Measurements from ENCODE around the gene ITGAD. TPM values are rescaled to one million over a fixed set of nuclear protein-coding genes. Genes with fewer than 3 reads are reported as not detected.

ITGAD gene
- total RNA-seq, 2 experiments from 2014 or later = not detected

- Mint-ChIP-seq H3K27me3 (no peaks in the 10 kb centered on the region), H3K4me3 (no peak overlapping the region), H3K4me1 (peaks cover 32% of the 10 kb centered on the region), H3K27ac (no peak overlapping the region), H3K9me3 (no peaks in the 10 kb centered on the region), H3K36me3 (ENCODE audit: low read depth) (peaks cover 8% of the 10 kb centered on the region)
- ChIA-PET CTCF (interaction anchor here (1.0 to 1.8 kb wide), 3 partner anchors 9 to 22 kb away, joined by 3 to 5 read pairs (median 5); partner anchors contain the start of gene ZNF843), POLR2A (interaction anchor here (0.7 kb wide), 1 partner anchor 312 kb away, joined by 3 read pairs; no protein-coding TSS in a partner anchor)
- no peak for DNase-seq
These were observed 58.7 kb downstream of the ITGAD start for GRCh38 chr16:31451681-31452351.

DNA sequence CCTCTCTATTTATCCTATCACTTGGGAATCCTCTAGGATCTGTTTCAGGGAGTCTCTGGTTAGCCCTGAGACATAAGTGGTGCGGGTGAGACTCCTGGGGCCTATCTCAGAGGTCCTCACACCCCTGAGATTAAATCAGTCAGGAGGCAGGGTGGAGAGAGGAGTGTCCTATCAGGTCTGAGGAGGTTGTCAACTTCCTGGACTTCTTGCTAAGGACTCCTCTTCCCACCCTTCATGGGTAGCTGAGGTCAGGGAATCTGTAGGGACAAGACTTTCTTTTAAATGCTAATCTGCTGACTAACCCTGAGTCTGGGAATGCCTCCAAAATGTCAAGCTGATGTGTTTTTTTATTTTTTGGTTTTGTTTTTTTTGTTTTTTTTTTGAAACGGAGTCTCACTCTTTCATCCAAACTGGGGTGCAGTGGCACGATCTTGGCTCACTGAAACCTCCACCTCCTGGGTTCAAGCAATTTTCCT is 59.5 kb downstream of the ITGAD start:
- Mint-ChIP-seq H3K36me3 (ENCODE audit: low read depth) (peaks cover 8% of the 10 kb centered on the region), H3K4me1 (peaks cover 40% of the 10 kb centered on the region), H3K4me3 (no peak overlapping the region), H3K27me3 (no peaks in the 10 kb centered on the region), H3K9me3 (no peaks in the 10 kb centered on the region), H3K27ac (no peak overlapping the region)
- DNase-seq = no peak
- ChIA-PET CTCF (interaction anchor here (1.9 kb wide), 1 partner anchor 9 kb away, joined by 12 read pairs; no protein-coding TSS in a partner anchor), POLR2A (interaction anchor here (0.6 kb wide), 1 partner anchor 32 kb away, joined by 4 read pairs; no protein-coding TSS in a partner anchor)

- Mint-ChIP-seq H3K27ac (no peak overlapping the region), H3K4me1 (peaks cover 46% of the 10 kb centered on the region), H3K4me3 (no peak overlapping the region), H3K36me3 (ENCODE audit: low read depth) (peaks cover 15% of the 10 kb centered on the region), H3K27me3 (no peaks in the 10 kb centered on the region), H3K9me3 (no peaks in the 10 kb centered on the region)
- ChIA-PET POLR2A (no interaction called here), CTCF (interaction anchor here (1.9 kb wide), 1 partner anchor 10 kb away, joined by 12 read pairs; no protein-coding TSS in a partner anchor)
- DNase-seq = no peak
These were observed 60.4 kb downstream of the ITGAD start for GRCh38 chr16:31453255-31454204.

DNA sequence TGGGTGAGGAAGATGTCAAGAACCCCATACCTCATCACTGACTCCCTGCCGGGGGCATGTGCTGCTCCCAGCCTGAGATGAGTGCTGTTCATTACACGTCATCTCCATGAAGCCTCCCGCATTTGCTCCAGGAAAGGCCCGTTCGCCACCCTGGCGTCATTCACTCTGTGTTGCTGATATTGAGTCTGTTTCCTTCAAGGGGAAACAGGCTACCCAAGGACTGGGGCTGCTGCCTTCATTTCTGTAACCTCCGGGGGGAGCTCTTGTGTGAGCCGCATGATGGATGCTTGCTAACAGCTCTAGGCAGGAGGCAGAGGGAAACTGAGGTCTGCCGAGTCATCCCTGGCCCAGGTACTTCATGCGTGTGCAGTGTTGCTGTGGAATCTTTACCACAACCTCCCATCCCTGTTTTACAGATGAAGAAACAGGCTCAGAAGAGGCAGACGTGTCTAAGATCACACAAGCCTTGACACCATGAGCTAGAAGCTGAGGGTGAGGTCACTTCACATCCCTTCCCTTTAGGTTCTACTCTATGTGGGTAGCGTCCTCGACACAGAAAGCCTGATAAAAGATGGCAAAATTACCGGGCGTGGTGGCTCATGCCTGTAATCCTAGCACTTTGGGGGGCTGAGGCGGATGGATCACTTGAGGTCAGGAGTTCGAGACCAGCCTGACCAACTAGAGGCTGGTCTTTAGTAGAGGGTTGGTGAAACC is 62.6 kb downstream of the ITGAD start:
- peak overlapping the region; percentile 7 for H3K4me3 Mint-ChIP-seq
- ChIA-PET CTCF (interaction anchor here (0.7 to 1.8 kb wide), 9 partner anchors 11 to 314 kb away, joined by 3 to 7 read pairs (median 4); no protein-coding TSS in a partner anchor), POLR2A (no interaction called here)
- H3K9me3 Mint-ChIP-seq = no peaks in the 10 kb centered on the region
- peak; percentile 29 for DNase-seq
- peaks cover 15% of the 10 kb centered on the region for H3K36me3 Mint-ChIP-seq (ENCODE audit: low read depth)
- H3K27me3 Mint-ChIP-seq = no peaks in the 10 kb centered on the region
- peaks cover 53% of the 10 kb centered on the region for H3K4me1 Mint-ChIP-seq
- peak overlapping the region; percentile 62 for H3K27ac Mint-ChIP-seq

DNA sequence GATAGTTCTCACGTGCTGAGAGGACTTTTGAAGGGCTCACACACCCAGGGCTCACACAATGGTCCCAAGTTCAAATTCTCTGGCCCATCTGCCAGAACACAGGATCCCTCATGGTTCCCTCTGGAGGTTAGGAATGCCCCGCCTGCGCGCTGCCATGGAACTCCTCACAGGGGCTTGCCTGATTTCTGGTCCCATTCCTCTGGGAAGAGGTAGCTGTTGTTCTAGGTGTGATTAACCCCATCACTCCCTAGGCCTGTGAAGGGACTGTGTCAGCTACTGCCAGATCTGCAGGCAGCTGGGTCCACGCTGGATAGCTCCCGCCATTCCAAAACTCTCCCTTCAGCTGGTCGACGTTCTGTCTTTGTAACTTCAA is 63.8 kb downstream of the ITGAD start:
- Mint-ChIP-seq H3K4me1 (peaks cover 51% of the 10 kb centered on the region), H3K9me3 (no peaks in the 10 kb centered on the region), H3K4me3 (peak overlapping the region; percentile 10), H3K27me3 (no peaks in the 10 kb centered on the region), H3K27ac (peak overlapping the region; percentile 5), H3K36me3 (ENCODE audit: low read depth) (peaks cover 15% of the 10 kb centered on the region)
- ChIA-PET POLR2A (no interaction called here), CTCF (interaction anchor here (0.8 to 6.3 kb wide), 6 partner anchors 14 to 417 kb away, joined by 3 to 33 read pairs (median 6); partner anchors contain the start of genes ZNF267 and ZNF843)
- DNase-seq = no peak

DNA sequence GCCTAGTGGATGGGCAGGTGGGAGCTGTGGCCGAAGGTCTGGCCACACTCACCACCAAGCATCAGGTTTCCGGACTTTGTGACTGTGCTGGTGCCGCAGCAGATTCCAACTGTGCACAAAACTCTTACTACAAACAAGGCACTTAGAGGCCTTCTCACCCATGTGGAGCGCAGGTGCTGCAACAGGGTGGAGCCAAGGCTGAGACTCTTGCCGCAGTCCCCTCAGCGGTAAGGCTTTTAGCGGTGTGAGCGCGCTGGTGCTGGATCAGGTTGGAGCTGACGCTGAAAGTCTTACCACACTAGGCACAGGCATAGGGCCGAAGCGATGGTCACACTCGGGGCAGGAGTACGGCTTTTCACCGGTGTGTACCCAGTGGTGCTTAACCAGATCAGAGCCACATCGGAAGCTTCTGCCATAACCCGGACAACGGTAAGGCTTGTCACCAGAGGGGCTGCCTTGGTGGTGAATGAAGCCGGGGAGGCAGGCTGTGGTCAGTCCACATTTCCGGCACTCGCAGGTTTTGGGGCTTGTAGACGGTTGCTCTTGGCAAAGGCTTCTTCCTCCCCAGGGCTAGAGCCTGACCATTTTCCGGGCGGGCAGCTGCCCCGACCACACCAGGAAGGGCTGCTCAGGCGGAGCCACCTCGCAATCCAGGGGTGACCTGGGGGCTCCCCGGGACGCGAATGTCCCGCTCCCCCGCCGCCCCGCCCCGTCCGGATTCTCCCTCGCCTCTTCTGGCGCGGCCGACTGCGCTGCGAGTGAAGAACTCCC is 65.1 kb downstream of the ITGAD start:
- ChIA-PET POLR2A (no interaction called here), CTCF (interaction anchor here (0.6 to 6.3 kb wide), 17 partner anchors 10 to 416 kb away, joined by 3 to 33 read pairs (median 4); partner anchors contain the start of genes ZNF267 and ZNF843)
- Mint-ChIP-seq H3K9me3 (no peaks in the 10 kb centered on the region), H3K27me3 (no peaks in the 10 kb centered on the region), H3K27ac (peak overlapping the region; percentile 98), H3K4me3 (peak overlapping the region; percentile 92), H3K36me3 (ENCODE audit: low read depth) (peaks cover 20% of the 10 kb centered on the region), H3K4me1 (peaks cover 49% of the 10 kb centered on the region)
- peak; percentile 71 for DNase-seq

- Mint-ChIP-seq H3K36me3 (ENCODE audit: low read depth) (peaks cover 20% of the 10 kb centered on the region), H3K9me3 (no peaks in the 10 kb centered on the region), H3K27me3 (no peaks in the 10 kb centered on the region), H3K27ac (peak within 1 kb of the TSS; percentile 98), H3K4me1 (peaks cover 48% of the 10 kb centered on the region), H3K4me3 (peak within 1 kb of the TSS; percentile 92)
- ChIA-PET POLR2A (no interaction called here), CTCF (interaction anchor here (0.6 to 6.3 kb wide), 23 partner anchors 8 to 434 kb away, joined by 3 to 33 read pairs (median 4); partner anchors contain the start of genes TGFB1I1 and ZNF843)
- peak; percentile 98 for DNase-seq
These were observed 65.9 kb downstream of the ITGAD start, which contains the start of gene ARMC5 for GRCh38 chr16:31458844-31459686. ARMC5 (plus strand) TSS chr16:31459501; CDS start chr16:31459525, 24 bp downstream.

DNA sequence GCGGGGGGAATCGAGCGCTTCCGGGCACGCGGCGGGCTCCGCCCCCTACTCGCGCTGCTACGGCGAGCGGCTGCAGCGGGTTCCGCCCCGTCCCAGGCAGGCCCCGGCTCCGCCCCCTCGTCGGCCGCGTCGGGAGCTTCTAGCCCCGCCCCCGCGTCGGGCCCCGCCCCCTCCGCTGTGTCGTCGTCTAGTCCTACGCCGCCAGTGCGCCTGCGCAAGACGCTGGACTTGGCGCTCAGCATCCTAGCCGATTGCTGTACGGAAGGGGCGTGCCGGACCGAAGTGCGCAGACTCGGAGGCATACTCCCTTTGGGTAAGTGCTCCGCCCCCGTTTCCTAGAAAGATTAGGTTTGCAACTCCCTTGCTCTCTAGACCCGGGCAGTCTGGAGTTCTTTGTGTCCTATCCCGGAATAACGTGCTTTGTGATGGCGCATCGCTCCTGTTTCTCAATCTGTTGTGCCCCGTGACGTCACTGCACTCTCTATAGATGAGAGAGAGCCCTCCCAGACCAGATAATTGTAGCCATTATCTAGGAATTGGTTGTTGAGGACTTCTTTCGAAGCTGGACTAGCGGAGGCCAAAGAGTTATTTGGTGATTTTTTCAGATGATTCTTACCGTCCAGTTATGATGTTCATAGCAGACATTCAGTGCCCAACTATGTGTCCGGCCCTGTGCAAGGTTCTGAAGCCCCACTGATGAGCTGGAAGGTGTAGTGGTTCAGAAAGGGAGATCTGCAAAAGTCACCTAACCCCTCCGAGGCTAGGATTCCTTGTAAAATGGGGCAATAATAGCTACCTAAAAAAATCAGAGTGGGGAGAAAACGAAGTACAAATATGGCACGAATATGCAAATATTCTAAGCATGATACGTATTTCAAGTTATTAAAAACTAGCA is 66.8 kb downstream of the ITGAD start:
- DNase-seq = peak; percentile 100
- H3K9me3 Mint-ChIP-seq = no peaks in the 10 kb centered on the region
- H3K27ac Mint-ChIP-seq = peak overlapping the region; percentile 98
- peak overlapping the region; percentile 92 for H3K4me3 Mint-ChIP-seq
- H3K27me3 Mint-ChIP-seq = no peaks in the 10 kb centered on the region
- POLR2A ChIA-PET = interaction anchor here (0.6 kb wide), 1 partner anchor 236 kb away, joined by 4 read pairs; no protein-coding TSS in a partner anchor
- H3K36me3 Mint-ChIP-seq (ENCODE audit: low read depth) = peaks cover 22% of the 10 kb centered on the region
- CTCF ChIA-PET = interaction anchor here (0.6 to 6.3 kb wide), 26 partner anchors 8 to 506 kb away, joined by 3 to 33 read pairs (median 4); partner anchors contain the start of genes SLC5A2, TGFB1I1, ZNF267 and ZNF843
- H3K4me1 Mint-ChIP-seq = peaks cover 47% of the 10 kb centered on the region

GRCh38 chr16:31460582-31461002 is 67.5 kb downstream of the ITGAD start:
- no peaks in the 10 kb centered on the region for H3K9me3 Mint-ChIP-seq
- peak overlapping the region; percentile 94 for H3K27ac Mint-ChIP-seq
- peaks cover 22% of the 10 kb centered on the region for H3K36me3 Mint-ChIP-seq (ENCODE audit: low read depth)
- ChIA-PET CTCF (interaction anchor here (0.6 to 6.3 kb wide), 17 partner anchors 8 to 507 kb away, joined by 3 to 33 read pairs (median 5); partner anchors contain the start of genes SLC5A2, TGFB1I1 and ZNF267), POLR2A (no interaction called here)
- peaks cover 41% of the 10 kb centered on the region for H3K4me1 Mint-ChIP-seq
- peak; percentile 57 for DNase-seq
- H3K27me3 Mint-ChIP-seq = no peaks in the 10 kb centered on the region
- H3K4me3 Mint-ChIP-seq = peak overlapping the region; percentile 92
